ENCODE results near the gene DRD2. TPM values are rescaled to one million over a fixed set of nuclear protein-coding genes. Genes with fewer than 3 reads are reported as not detected.

DRD2 gene
- total and polyA plus RNA-seq, 7 experiments from 2014 or later: not detected

DNA sequence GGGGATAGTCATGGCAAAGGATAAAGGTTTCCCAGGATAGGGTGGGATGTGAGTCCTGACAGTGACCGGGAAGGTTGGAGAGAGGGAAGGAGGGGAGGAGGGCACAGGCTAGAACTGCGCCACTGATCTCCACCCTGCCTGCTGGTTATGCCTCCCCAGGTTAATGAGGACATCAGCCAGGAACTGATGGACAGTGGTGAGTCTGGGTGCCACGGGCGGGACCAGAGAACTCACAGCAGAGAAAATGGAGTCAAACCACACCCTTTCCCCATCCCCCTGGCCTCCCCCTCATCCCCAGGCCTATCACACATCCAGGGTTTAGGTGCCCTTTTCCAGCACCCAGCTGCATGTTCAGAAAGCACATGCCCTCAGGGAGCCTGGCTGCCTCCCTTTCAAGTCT, 77.4 kb downstream of the DRD2 start:
- Histone ChIP-seq H3K27me3 (ENCODE audit: control insufficient read depth in 2 of 2, insufficient read depth in 2 of 2, low read length in 2 of 2) (no peaks in the 10 kb centered on the region), H3K4me3 (ENCODE audit: low read length) (no peak overlapping the region), H3K27ac (ENCODE audit: low read depth, low read length) (no peak overlapping the region), H3K36me3 (ENCODE audit: control insufficient read depth in 2 of 3, insufficient read depth in 3 of 3, low read length in 3 of 3) (no peaks in the 10 kb centered on the region), H3K4me1 (ENCODE audit: control insufficient read depth in 2 of 2, insufficient read depth in 2 of 2, low read length in 2 of 2) (no peaks in the 10 kb centered on the region), H3K9me3 (ENCODE audit: control insufficient read depth in 2 of 3, low read length in 3 of 3) (no peaks in the 10 kb centered on the region)
- peaks cover 0 to 6% (median 0%) of the 10 kb centered on the region in 5 donors for H3K36me3 Mint-ChIP-seq
- peaks cover 0 to 1% (median 0%) of the 10 kb centered on the region in 7 donors for H3K4me1 Mint-ChIP-seq
- POLR2A ChIA-PET: no interaction called here
- intact Hi-C loops (cut with micrococcal nuclease): no loop called here
- no peaks in the 10 kb centered on the region for H3K27me3 Mint-ChIP-seq
- CTCF ChIA-PET: no interaction called here
- no peak overlapping the region for H3K4me3 Mint-ChIP-seq
- no peaks in the 10 kb centered on the region for H3K9me3 Mint-ChIP-seq
- no peak for ATAC-seq
- no peak for DNase-seq
- H3K27ac Mint-ChIP-seq: no peak overlapping the region

GRCh38 chr11:113397212-113397611, 78.0 kb downstream of the DRD2 start:
- CTCF ChIA-PET: no interaction called here

GRCh38 chr11:113396690-113397089, 78.5 kb downstream of the DRD2 start:
- DNase-seq (no peak), ATAC-seq (no peak)
- H3K4me3 ChIP-seq (ENCODE audit: low read length): no peak overlapping the region
- no peaks in the 10 kb centered on the region for H3K9me3 ChIP-seq (ENCODE audit: control insufficient read depth in 2 of 3, low read length in 3 of 3)
- CTCF ChIA-PET: no interaction called here
- Mint-ChIP-seq H3K4me1 (peaks cover 0 to 1% (median 0%) of the 10 kb centered on the region in 7 donors), H3K9me3 (no peaks in the 10 kb centered on the region), H3K27me3 (no peaks in the 10 kb centered on the region), H3K36me3 (peaks cover 0 to 6% (median 0%) of the 10 kb centered on the region in 5 donors), H3K27ac (peak overlapping the region in 1 of 9 donors; percentile 67), H3K4me3 (no peak overlapping the region)
- no peak overlapping the region for H3K27ac ChIP-seq (ENCODE audit: low read depth, low read length)
- intact Hi-C loops (cut with micrococcal nuclease): no loop called here
- H3K4me1 ChIP-seq (ENCODE audit: control insufficient read depth in 2 of 2, insufficient read depth in 2 of 2, low read length in 2 of 2): no peaks in the 10 kb centered on the region
- no peaks in the 10 kb centered on the region for H3K27me3 ChIP-seq (ENCODE audit: control insufficient read depth in 2 of 2, insufficient read depth in 2 of 2, low read length in 2 of 2)
- H3K36me3 ChIP-seq (ENCODE audit: control insufficient read depth in 2 of 3, insufficient read depth in 3 of 3, low read length in 3 of 3): no peaks in the 10 kb centered on the region
- POLR2A ChIA-PET: no interaction called here

More at GRCh38 chr11:113397212-113397611, 78.0 kb downstream of the DRD2 start:
- no peaks in the 10 kb centered on the region for H3K36me3 ChIP-seq (ENCODE audit: control insufficient read depth in 2 of 3, insufficient read depth in 3 of 3, low read length in 3 of 3)
- H3K4me1 Mint-ChIP-seq: peaks cover 0 to 1% (median 0%) of the 10 kb centered on the region in 7 donors
- no peak for ATAC-seq
- intact Hi-C loops (cut with micrococcal nuclease): no loop called here
- H3K27me3 ChIP-seq (ENCODE audit: control insufficient read depth in 2 of 2, insufficient read depth in 2 of 2, low read length in 2 of 2): no peaks in the 10 kb centered on the region
- H3K4me3 ChIP-seq (ENCODE audit: low read length): no peak overlapping the region
- H3K27me3 Mint-ChIP-seq: no peaks in the 10 kb centered on the region
- peaks cover 0 to 6% (median 0%) of the 10 kb centered on the region in 5 donors for H3K36me3 Mint-ChIP-seq
- no peaks in the 10 kb centered on the region for H3K9me3 Mint-ChIP-seq
- no peak overlapping the region for H3K27ac ChIP-seq (ENCODE audit: low read depth, low read length)
- H3K9me3 ChIP-seq (ENCODE audit: control insufficient read depth in 2 of 3, low read length in 3 of 3): no peaks in the 10 kb centered on the region
- POLR2A ChIA-PET: no interaction called here
- no peak for DNase-seq
- no peaks in the 10 kb centered on the region for H3K4me1 ChIP-seq (ENCODE audit: control insufficient read depth in 2 of 2, insufficient read depth in 2 of 2, low read length in 2 of 2)
- H3K4me3 Mint-ChIP-seq: no peak overlapping the region
- no peak overlapping the region for H3K27ac Mint-ChIP-seq

GRCh38 chr11:113395782-113396336, 79.3 kb downstream of the DRD2 start:
- ChIA-PET POLR2A (no interaction called here), CTCF (no interaction called here)
- no peak for ATAC-seq
- Mint-ChIP-seq H3K36me3 (peaks cover 0 to 6% (median 0%) of the 10 kb centered on the region in 5 donors), H3K9me3 (no peaks in the 10 kb centered on the region), H3K27me3 (no peaks in the 10 kb centered on the region), H3K4me3 (no peak overlapping the region), H3K27ac (no peak overlapping the region), H3K4me1 (peaks cover 0 to 1% (median 0%) of the 10 kb centered on the region in 7 donors)
- no peaks in the 10 kb centered on the region for H3K4me1 ChIP-seq (ENCODE audit: control insufficient read depth in 2 of 2, insufficient read depth in 2 of 2, low read length in 2 of 2)
- intact Hi-C loops (cut with micrococcal nuclease): no loop called here
- H3K9me3 ChIP-seq (ENCODE audit: control insufficient read depth in 2 of 3, low read length in 3 of 3): no peaks in the 10 kb centered on the region
- H3K4me3 ChIP-seq (ENCODE audit: low read length): no peak overlapping the region
- H3K27me3 ChIP-seq (ENCODE audit: control insufficient read depth in 2 of 2, insufficient read depth in 2 of 2, low read length in 2 of 2): no peaks in the 10 kb centered on the region
- no peak overlapping the region for H3K27ac ChIP-seq (ENCODE audit: low read depth, low read length)
- no peaks in the 10 kb centered on the region for H3K36me3 ChIP-seq (ENCODE audit: control insufficient read depth in 2 of 3, insufficient read depth in 3 of 3, low read length in 3 of 3)
- no peak for DNase-seq

- Histone ChIP-seq H3K36me3 (ENCODE audit: control insufficient read depth in 2 of 3, insufficient read depth in 3 of 3, low read length in 3 of 3) (no peaks in the 10 kb centered on the region), H3K27ac (ENCODE audit: low read depth, low read length) (no peak overlapping the region), H3K9me3 (ENCODE audit: control insufficient read depth in 2 of 3, low read length in 3 of 3) (no peaks in the 10 kb centered on the region), H3K4me3 (ENCODE audit: low read length) (no peak overlapping the region), H3K27me3 (ENCODE audit: control insufficient read depth in 2 of 2, insufficient read depth in 2 of 2, low read length in 2 of 2) (peaks cover 0 to under 1% of the 10 kb centered on the region in 2 donors), H3K4me1 (ENCODE audit: control insufficient read depth in 2 of 2, insufficient read depth in 2 of 2, low read length in 2 of 2) (no peaks in the 10 kb centered on the region)
- no peak for ATAC-seq
- peaks cover 0 to 6% (median 0%) of the 10 kb centered on the region in 5 donors for H3K36me3 Mint-ChIP-seq
- DNase-seq: no peak
- ChIA-PET CTCF (no interaction called here), POLR2A (no interaction called here)
- H3K9me3 Mint-ChIP-seq: no peaks in the 10 kb centered on the region
- peaks cover 0 to 1% (median 0%) of the 10 kb centered on the region in 7 donors for H3K4me1 Mint-ChIP-seq
- intact Hi-C loops (cut with micrococcal nuclease): no loop called here
- no peaks in the 10 kb centered on the region for H3K27me3 Mint-ChIP-seq
- H3K4me3 Mint-ChIP-seq: no peak overlapping the region
- H3K27ac Mint-ChIP-seq: no peak overlapping the region
Measured at GRCh38 chr11:113394919-113395318, 80.3 kb downstream of the DRD2 start.

DNA sequence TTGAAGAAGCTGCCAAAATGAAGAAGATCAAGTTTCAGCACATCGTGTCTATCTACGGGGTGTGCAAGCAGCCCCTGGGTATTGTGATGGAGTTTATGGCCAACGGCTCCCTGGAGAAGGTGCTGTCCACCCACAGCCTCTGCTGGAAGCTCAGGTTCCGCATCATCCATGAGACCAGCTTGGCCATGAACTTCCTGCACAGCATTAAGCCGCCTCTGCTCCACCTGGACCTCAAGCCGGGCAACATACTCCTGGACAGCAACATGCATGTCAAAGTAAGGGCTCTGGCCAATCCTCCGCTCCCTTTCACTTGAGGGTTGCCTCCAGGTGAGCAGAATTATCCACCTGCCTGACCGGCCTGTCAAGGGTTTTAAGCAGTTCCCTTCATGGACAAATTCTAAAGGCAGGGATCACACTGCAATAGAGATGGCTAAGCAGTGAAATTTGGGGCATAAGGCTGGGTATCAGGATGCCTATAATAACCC, 81.7 kb downstream of the DRD2 start:
- Mint-ChIP-seq H3K9me3 (no peaks in the 10 kb centered on the region), H3K4me3 (no peak overlapping the region), H3K4me1 (peaks cover 0 to 1% (median 0%) of the 10 kb centered on the region in 7 donors), H3K27ac (no peak overlapping the region), H3K36me3 (peaks cover 0 to 6% (median 0%) of the 10 kb centered on the region in 5 donors), H3K27me3 (no peaks in the 10 kb centered on the region)
- Histone ChIP-seq H3K27me3 (ENCODE audit: control insufficient read depth in 2 of 2, insufficient read depth in 2 of 2, low read length in 2 of 2) (peaks cover 0 to 4% of the 10 kb centered on the region in 2 donors), H3K4me1 (ENCODE audit: control insufficient read depth in 2 of 2, insufficient read depth in 2 of 2, low read length in 2 of 2) (no peaks in the 10 kb centered on the region), H3K9me3 (ENCODE audit: control insufficient read depth in 2 of 3, low read length in 3 of 3) (no peaks in the 10 kb centered on the region), H3K27ac (ENCODE audit: low read depth, low read length) (no peak overlapping the region), H3K36me3 (ENCODE audit: control insufficient read depth in 2 of 3, insufficient read depth in 3 of 3, low read length in 3 of 3) (no peaks in the 10 kb centered on the region), H3K4me3 (ENCODE audit: low read length) (no peak overlapping the region)
- ATAC-seq (no peak), DNase-seq (no peak)
- ChIA-PET CTCF (no interaction called here), POLR2A (no interaction called here)
- intact Hi-C loops (cut with micrococcal nuclease): no loop called here

GRCh38 chr11:113392236-113392921, 82.8 kb downstream of the DRD2 start:
- ChIA-PET CTCF (no interaction called here), POLR2A (no interaction called here)
- H3K36me3 ChIP-seq (ENCODE audit: control insufficient read depth in 2 of 3, insufficient read depth in 3 of 3, low read length in 3 of 3): no peaks in the 10 kb centered on the region
- no peaks in the 10 kb centered on the region for H3K9me3 Mint-ChIP-seq
- H3K4me3 Mint-ChIP-seq: no peak overlapping the region
- peaks cover 0 to under 1% (median 0%) of the 10 kb centered on the region in 5 donors for H3K27me3 Mint-ChIP-seq
- H3K4me3 ChIP-seq (ENCODE audit: low read length): no peak overlapping the region
- no peak overlapping the region for H3K27ac ChIP-seq (ENCODE audit: low read depth, low read length)
- H3K4me1 Mint-ChIP-seq: peaks cover 0 to 1% (median 0%) of the 10 kb centered on the region in 7 donors
- intact Hi-C loops (cut with micrococcal nuclease): no loop called here
- DNase-seq (no peak), ATAC-seq (no peak)
- no peaks in the 10 kb centered on the region for H3K9me3 ChIP-seq (ENCODE audit: control insufficient read depth in 2 of 3, low read length in 3 of 3)
- H3K27me3 ChIP-seq (ENCODE audit: control insufficient read depth in 2 of 2, insufficient read depth in 2 of 2, low read length in 2 of 2): peaks cover 0 to 4% of the 10 kb centered on the region in 2 donors
- H3K36me3 Mint-ChIP-seq: peaks cover 0 to 6% (median 0%) of the 10 kb centered on the region in 5 donors
- no peaks in the 10 kb centered on the region for H3K4me1 ChIP-seq (ENCODE audit: control insufficient read depth in 2 of 2, insufficient read depth in 2 of 2, low read length in 2 of 2)
- no peak overlapping the region for H3K27ac Mint-ChIP-seq

All from naive thymus-derived CD4-positive, alpha-beta T cell (primary cell).